HG03280 (cell line): ENCODE data around the gene SMG9.

ENCODE experiments used
- ATAC-seq: cut with Tn5 transposase; IDR thresholded peaks from one replicate; pipeline ENCODE4 v1.9.1; 2021; ENCODE audit warnings: mild to moderate bottlenecking, moderate library complexity; ENCODE audit not compliant: unreplicated experiment

Gene SMG9

DNA sequence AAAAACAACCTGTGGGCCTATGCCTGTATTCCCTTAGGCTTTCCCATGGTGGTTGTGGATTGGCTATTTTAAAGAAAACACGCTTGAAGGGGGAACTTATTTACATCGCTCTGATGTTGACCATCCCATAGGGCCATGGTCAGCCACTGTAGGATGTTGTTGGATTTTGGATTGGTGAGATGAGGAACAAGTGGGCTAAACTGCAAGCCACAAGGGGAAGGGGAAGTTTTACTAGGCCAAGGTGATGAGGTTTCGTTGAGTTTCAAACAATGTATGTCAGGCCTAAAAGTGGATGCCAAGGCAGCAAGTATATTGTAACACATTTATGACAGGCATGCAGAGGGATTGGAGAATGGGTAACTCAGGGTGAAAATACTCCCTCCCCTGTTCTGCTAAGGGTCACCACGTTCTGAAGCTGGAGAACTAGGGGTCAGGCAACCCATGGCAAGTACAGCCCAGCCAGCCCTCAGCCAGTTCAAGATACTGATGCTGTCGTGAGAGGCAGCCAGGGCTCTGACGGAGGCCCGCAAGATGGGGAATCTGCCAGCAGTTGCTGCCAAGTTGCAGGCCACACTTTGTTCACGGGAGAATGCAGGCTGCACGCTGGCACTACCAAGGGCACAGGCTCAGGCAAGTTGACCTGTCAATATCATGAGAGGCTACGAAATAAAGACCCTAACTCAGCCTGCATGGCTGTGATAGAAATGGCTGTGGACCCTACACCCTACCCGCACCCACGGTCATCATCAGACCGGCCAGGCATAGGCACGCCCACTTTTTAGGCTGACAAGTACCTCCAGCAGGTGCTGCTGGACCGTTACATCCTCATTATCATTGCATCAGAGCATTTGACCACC, 27.8 kb downstream of the SMG9 start:
- ATAC-seq, result no peak

DNA sequence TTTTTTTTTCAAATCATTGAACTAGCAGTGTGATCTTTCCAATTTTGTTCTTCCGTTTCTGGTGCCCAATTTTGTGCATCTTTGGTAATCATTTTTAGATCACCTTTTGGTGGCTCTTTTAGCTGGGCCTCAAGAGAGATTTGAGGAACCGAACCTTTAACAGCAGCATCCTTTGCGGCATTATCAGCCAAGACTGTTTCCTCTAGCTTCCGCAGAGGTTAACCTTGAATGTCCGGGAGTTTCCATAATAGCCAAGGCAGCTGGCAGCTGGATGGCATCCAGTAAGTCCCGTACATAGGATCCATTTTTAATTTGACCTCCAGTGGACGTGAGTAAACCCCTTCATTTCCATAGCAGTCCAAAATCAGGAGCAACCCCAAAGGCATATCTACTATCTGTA, 29.3 kb downstream of the SMG9 start:
- no peak for ATAC-seq

DNA sequence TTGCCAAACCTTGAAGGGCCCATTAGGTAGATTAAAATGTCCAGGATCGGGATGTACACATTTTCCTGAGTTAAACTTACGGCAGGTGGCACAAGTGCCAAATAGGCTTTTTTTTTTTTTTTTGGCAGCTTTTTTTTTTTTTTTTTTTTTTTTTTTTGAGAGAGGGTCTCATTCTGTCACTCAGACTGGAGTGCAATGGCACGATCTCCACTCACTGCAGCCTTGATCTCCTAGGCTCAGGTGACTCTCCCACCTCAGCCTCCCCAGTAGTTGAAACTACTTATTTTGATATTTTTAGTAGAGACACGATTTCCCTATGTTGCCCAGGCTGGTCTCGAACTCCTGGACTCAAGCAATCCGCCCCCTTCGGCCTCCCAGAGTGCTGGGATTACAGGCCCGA, 29.9 kb downstream of the SMG9 start:
- no peak for ATAC-seq

DNA sequence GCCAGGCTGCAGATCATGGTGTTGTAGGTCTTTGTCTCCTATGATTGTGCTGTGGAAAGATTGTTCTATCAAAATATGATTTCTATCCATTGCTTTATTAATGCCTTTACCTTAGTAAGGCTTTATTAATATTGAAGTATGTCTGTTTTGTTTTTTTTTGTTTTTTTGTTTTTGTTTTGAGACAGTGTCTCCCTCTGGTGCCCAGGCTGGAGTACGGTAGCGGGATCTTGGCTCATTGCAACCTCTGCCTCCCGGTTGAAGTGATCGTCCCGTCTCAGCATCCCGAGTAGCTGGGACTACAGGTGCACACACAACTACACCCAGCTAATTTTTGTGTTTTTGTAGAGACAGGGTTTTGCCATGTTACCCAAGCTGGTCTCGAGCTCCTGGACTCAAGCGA, 31.2 kb downstream of the SMG9 start:
- no peak for ATAC-seq

DNA sequence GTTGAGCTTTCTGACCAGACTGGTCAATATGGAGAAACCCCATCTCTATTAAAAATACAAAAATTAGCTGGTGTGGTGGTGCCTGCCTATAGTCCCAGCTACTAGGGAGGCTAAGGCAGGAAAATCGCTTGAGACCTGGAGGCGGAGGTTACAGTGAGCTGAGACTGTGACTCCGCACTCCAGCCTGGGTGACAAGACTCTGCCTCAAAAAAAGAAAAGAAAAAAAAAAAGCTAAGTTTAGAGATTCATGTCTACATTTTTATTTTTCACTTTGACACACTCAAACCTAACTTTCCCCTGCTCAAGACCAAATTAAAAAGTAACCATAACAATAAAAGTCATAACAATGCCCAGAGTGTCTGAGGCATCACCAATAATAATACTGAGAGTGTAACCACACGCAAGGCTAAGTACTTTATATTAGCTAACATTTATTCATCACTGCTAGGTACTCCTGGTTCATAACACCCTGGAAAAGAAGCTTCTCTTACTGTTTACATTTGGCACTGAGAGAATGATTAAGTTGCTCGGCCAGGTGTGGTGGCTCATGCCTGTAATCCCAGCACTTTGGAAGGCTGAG, 33.2 kb downstream of the SMG9 start:
- ATAC-seq, result no peak

DNA sequence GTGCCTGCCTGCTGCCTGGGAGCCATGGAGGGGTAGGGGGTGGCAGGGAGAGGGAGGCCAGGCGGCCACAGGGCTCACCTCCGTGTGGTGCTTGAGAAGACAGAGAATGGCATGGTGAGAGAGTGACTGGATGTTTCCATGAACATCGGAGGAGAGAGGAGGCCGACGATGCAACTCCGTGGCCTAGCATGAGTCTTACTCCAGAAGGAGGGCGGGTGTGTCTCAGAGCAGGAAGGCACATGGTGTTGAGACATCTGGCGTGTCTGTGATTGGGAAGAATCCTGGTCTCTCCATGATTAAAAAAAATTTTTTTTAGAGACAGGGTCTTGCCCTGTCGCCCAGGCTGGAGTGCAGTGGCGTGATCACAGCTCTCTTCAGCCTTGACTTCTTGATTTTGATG, 33.8 kb downstream of the SMG9 start:
- ATAC-seq, result no peak

DNA sequence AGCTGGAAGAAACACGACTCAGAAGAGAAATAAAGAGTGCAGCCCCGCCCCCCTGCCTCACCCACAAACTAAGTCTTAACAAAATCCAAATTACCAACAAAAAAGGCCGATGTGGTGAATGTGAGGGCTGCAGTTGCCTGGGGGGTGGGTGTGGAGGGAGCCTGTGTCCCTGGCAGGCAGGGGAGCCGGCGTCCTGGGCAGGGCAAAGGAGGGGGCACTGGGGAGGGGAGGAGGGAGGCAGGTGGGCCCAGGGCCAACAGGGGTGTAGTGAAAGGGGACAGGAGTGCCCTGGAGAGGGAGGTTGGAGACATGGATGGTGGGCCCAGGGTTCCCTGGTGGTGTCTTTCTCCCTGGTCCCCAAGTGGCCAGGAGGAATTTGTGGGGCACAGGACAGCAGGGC, 34.8 kb downstream of the SMG9 start:
- no peak for ATAC-seq

DNA sequence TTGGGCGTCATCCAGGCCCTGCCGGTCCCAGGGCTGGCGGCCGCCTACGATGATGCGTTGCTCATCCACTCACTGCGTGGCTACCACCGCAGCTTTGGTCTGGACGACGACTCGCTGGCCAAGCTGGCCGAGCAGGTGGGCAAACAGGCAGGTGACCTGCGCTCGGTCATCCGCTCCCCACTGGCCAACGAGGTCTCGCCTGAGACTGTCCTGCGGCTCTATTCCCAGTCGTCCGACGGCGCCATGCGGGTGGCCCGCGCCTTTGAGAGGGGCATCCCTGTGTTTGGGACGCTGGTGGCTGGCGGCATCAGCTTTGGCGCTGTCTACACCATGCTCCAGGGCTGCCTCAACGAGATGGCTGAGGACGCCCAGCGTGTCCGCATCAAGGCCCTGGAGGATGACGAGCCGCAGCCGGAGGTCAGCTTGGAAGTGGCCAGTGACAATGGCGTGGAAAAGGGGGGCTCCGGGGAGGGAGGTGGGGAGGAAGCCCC, 35.3 kb downstream of the SMG9 start:
- ATAC-seq, result no peak

DNA sequence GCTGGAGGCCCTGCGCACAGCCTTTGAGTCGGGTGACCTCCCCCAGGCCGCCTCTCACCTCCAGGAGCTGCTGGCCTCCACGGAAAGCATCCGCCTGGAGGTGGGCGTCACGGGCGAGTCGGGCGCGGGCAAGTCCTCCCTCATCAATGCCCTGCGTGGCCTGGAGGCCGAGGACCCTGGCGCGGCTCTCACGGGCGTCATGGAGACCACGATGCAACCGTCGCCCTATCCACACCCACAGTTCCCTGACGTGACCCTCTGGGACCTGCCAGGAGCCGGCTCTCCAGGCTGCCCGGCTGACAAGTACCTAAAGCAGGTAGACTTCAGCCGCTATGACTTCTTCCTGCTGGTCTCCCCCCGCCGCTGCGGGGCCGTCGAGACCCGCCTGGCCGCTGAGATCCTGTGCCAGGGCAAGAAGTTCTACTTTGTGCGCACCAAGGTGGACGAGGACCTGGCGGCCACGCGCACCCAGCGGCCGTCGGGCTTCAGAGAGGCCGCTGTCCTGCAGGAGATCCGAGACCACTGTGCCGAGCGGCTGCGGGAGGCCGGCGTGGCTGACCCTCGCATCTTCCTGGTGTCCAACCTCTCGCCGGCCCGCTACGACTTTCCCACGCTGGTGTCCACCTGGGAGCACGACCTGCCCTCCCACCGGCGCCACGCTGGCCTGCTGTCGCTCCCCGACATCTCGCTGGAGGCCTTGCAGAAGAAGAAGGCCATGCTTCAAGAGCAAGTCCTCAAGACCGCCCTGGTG, 36.0 kb downstream of the SMG9 start:
- ATAC-seq, result no peak

DNA sequence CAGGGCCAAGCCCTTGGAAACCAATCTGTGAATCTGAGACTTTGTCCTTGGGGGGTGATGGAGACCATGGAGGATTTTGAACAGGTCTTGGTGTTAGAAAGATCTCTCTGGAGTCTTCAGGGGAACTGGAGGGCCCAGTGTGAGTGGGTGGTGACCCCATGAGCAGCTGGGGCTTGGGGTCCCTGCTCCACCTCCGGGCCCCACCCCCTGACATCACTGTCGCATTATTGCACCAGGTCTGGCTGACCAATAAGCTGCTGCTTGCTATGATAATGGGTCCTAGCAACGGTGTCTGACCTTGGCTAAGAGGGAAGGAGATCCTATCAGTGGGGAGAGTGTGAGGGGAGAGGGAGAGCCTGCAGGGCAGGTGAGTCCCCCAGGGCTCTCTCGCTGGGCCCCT, 39.0 kb downstream of the SMG9 start, which contains the start of gene IRGC:
Gene IRGC (plus strand): TSS at position 301 of the 400 bp plus-strand sequence. CDS start 2,483 bp downstream, outside the sequence.
- ATAC-seq, result no peak

DNA sequence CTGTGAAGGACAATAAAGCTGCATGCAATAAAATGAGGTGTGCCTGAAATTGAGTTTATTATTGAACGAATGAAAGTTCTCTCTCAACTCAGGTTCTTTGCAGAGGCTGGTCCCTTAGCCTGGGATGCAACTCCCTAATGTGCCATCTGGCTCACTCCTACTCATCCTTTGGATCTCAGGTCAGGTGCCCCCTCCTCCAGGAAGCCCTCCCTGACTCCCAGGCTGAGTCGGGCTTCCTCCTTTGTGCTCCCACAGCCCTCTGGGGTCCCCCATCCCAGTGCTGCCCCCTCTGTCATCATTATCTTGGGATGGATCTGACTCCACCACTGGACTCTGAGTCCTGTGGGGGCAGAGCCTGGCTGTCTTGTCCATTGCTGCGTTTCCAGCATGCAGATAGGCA, 41.6 kb downstream of the SMG9 start:
- no peak for ATAC-seq

DNA sequence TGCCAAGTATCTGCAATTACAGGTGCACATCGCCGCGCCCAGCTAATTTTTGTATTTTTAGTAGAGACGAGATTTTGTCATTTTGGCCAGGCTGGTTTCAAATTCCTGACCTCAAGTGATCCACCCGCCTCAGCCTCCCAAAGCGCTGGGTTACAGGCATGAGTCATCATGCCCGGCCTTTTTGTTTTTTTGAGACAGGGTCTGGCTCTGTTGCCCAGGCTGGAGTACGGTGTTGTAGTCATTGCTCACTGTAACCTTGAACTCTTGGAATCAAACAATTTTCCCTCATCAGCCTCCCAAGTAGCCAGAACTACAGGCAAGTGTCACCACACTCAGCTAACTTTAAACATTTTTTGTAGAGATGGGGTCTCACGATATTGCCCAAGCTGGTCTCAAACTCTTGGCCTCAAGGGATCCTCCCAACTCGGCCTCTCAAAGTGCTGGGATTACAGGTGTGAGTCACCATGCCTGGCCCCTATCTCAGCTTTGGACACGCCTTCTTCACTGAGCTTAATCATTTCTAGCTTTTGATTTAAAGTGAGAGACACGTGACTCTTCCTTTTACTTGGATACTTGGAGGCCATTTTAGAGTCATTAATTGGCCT, 42.9 kb downstream of the SMG9 start:
- ATAC-seq, result no peak

DNA sequence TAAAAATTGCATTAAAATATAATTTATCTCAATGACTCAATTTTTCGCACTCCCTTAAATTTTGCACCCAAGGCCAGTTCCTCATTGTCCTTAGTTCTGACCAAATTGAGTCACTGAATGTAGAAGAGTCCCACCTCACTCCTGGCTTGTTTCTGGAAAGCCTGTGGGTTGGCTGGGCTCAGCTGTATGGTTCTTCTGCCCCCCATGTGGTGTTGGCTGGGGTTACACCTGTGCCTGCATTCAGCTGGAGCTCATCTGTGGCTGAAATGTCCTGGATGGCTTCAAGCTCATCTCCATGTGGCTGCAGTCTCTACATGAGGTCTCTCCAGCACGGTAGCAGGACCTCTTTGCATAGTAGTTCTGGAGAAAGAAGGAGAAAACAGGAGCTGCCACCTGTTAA, 46.0 kb downstream of the SMG9 start:
- no peak for ATAC-seq

DNA sequence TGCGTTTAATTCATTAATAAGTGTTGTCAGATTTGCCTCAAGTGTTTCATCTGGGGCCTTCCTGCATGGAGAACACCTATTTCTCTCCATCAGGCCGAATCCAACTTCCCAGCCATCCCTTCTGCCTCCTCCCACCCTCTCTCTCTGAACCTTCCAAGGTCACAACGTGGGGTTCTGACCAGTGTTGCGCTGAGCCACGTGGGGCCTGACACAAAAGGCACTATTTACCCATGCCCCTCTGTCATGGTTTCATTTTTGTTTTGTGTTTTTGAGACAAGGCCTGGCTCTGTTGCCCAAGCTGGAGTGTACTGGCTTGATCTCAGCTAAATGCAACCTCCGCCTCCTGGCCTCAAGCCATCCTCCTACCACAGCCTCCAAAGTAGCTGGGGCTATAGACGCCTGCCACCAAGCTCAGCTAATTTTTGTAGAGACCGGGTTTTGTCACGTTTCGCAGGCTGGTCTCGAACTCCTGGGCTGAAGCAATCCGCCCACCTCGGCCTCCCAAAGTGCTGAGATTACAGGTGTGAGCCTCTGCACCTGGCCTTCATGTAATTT, 47.5 kb downstream of the SMG9 start:
- no peak for ATAC-seq

DNA sequence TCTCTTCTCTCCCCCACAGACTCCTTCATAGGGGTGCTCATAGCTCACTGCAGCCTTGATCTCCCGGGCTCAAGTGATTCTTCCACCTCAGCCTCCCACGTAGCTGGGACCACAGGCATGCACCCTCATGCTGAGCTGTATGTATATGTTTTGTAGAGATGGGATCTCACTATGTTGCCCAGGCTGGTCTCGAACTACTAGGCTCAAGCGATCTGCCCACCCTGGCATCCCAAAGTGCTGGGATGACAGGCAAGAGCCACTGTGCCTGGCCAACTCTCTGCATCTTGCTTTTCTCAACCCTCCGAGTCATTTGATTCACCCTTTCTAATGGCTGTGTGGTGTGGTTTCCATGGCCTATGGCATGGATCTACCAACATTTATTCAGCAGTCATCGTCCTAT, 49.0 kb downstream of the SMG9 start:
- no peak for ATAC-seq

DNA sequence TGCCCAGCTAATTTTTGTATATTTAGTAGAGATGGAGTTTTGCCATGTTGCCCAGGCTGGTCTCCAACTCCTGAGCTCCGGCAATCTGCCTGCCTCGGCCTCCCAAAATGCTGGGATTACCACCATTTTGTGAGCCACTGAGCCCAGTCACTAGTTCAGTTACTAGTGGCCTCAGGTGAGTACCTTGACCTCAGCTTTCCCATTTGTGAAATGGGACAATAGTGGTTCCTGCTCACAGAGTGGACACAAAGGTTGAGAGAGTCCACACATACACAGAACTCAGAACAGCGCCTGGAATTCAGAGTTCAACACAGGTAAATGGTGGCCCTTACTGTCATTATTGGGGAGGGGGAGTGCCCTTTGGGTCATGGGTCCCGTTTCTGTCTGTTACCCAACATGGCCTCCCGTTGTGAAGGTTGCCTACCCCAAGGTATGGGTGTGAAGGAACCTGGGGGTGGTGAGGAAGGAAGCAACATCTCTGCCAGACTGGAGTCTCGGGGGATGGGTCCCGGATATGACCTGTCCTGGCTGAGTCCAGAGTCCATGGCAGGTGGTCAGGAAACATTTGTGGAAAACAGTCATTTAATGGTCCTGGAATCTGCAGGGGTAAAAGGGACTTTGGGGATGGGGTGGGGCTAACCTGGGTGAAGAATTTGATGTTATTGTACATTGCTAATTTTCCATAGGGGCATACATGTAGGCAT, 50.6 kb downstream of the SMG9 start:
- ATAC-seq, result no peak

DNA sequence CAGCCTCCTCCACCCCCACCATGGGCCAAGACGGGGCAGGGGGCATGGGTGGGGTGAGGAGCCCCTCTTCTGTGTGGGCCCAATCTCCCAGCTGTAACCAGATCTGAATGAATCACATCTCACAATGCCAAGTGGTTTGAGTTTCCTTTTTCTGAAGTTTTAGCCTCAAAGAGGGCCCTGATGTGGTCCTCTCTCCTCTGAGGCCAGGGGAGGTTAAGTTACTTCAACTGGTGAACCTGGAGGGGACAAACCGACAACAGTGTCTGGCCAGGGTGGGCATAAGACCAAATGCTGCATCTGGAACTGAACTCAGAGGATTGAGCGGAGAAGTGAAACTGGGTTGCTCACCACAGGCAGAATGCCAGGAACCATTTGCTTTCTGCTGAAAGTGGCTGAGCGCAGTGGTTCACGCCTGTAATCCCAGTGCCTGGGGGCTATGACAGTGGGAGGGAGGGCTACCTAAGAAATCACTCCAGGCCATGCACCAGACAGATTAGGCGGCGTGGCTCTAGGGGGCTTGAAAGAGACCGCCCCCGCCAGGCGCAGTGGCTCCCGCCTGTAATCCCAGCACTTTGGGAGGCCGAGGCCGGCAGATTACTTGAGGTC, 54.3 kb downstream of the SMG9 start:
- ATAC-seq, result no peak

DNA sequence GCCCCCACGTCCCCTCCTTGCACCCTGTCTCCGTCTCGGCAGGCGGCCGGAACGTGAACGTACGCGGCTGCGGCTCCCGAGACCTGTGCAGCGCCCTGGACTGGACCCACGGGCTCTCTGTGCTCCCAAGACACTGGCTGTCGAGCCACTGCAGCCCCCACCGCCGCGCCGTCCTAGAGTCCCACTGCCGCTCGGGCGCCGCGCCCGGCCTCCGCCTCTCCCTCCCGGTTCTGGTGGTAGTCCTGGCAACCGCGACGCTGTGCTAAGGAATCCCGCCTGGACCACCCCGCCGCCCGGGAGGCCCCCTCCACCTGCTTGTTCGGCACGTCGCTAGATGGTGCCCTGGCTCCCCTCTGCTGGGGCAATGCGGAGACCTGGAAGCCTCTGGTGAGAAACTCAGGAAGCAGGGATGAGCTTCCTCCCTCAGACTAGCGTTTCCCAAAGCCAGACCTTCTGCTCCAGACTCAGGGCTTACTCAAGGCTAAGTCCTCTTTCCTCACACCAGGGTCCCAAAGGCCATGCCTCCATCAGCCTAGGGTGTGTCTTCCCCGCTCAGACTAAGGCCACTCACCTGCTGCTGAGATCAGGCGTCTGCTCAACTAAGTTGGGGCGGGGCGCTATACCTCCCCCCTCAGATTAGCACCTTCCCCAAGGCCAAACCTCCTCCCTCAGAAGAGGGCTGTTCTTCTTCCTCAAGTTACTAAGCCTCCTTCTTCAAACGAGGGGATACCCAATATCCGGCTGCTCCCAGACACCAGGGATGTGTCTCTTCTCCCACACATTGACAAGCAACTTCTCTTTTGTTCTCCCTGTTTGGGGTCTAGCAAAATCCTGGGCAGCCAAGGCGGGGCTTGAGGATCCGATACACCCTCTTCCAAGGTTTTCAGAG, 55.0 kb downstream of the SMG9 start:
- no peak for ATAC-seq

DNA sequence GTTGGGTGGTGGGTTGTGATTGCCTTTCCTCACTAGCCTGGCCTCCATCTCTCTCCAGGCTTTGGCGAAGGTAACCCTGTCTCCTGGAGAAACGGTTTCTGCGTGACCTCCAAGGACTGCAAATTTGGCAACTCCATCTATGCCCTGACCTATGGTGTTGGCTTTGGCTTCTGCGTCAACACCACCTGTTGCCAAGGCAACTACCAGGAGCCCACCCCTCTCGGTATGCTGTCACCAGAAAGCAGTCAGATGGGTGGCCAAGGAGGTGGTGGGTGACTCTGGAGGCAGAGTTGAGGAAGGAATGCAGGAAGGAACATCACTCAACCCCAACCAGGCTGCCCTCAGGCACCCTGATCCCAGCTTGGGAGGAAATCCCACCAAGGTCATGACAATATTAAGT, 57.5 kb downstream of the SMG9 start:
- no peak for ATAC-seq
